GM12878 (cell line): ENCODE data around the gene CDC42EP3. TPM values are rescaled to one million over a fixed set of nuclear protein-coding genes. Genes with fewer than 3 reads are reported as not detected.

ENCODE experiments used
- ATAC-seq: fragments of 200-7000 bp; cut with Tn5 transposase; 3 replicates; pipeline ENCODE4 v1.9.1; 2020; ENCODE audit warnings: mild to moderate bottlenecking, moderate library complexity
- BruUV-seq: library from RNA; stranded (reverse); fragments of 400-500 nt; replicated peaks from 2 replicates; lab custom pipeline; 2021; lab: Mats Ljungman, UMichigan
- CTCF ChIA-PET: fragments of 300-600 bp; sonication (Branson Sonifier 250); formaldehyde crosslinking; extraction: SDS; loops from one replicate; lab custom pipeline; 2021; ENCODE audit warnings: inconsistent platforms; lab: Yijun Ruan, JAX
- POLR2A ChIA-PET: fragments of 350-600 bp; formaldehyde crosslinking; extraction: SDS; loops from one replicate; lab custom pipeline; 2021; ENCODE audit warnings: inconsistent platforms; lab: Charles Lee
- RAD21 ChIA-PET: fragments of 300-600 bp; sonication (Branson Sonifier 250); formaldehyde crosslinking; loops from one replicate; lab custom pipeline; 2023; ENCODE audit warnings: antibody characterized with exemption; ENCODE audit not compliant: unreplicated experiment; lab: Charles Lee
- SMC1A ChIA-PET: fragments of 300-600 bp; sonication (Branson Sonifier 250); formaldehyde crosslinking; loops from one replicate; lab custom pipeline; 2023; ENCODE audit not compliant: unreplicated experiment, uncharacterized antibody; lab: Charles Lee
- DNase-seq: peaks from one replicate; pipeline ENCODE4 v3.0.0-alpha.2; 2011; ENCODE audit warnings: low read depth, low spot score
- FAIRE-seq: peaks from 3 replicates; lab custom pipeline; 2011; peaks lifted over from hg19 to GRCh38; lab: Jason Lieb, UNC
- H2AFZ ChIP-seq: 2 replicates; pipeline ENCODE4 v1.6.0; 2011; ENCODE audit warnings: low read depth, low read length, control low read depth; ENCODE audit not compliant: control insufficient read depth
- H3K27ac ChIP-seq: 2 replicates; pipeline ENCODE4 v1.5.1; 2011; ENCODE audit warnings: control low read depth; ENCODE audit not compliant: control insufficient read depth, insufficient read depth
- H3K27me3 ChIP-seq, 2 experiments: replicated peaks in 1 of 2; 2 replicates each; pipeline versions ENCODE4 v1.6.0 to v1.6.1; 2011; ENCODE audit warnings: low read length in 1 of 2; ENCODE audit not compliant: control insufficient read depth in 2 of 2, insufficient read depth in 2 of 2
- H3K36me3 ChIP-seq, 2 experiments: 2 replicates each; pipeline ENCODE4 v1.5.1; 2011; ENCODE audit warnings: low read length in 1 of 2; ENCODE audit not compliant: control insufficient read depth in 2 of 2, insufficient read depth in 2 of 2
- H3K4me1 ChIP-seq: 2 replicates; pipeline ENCODE4 v1.6.1; 2011; ENCODE audit warnings: mild to moderate bottlenecking, low read length, moderate library complexity, mixed read lengths; ENCODE audit not compliant: control insufficient read depth, insufficient read depth
- H3K4me2 ChIP-seq: 2 replicates; pipeline ENCODE4 v1.6.0; 2011; ENCODE audit warnings: control low read depth; ENCODE audit not compliant: control insufficient read depth, insufficient read depth
- H3K4me3 ChIP-seq: fragments of 200-600 bp; sonication (generic); 2 replicates; pipeline ENCODE4 v1.5.1; 2016
- H3K79me2 ChIP-seq: 2 replicates; pipeline ENCODE4 v1.6.0; 2011; ENCODE audit warnings: low read length; ENCODE audit not compliant: control insufficient read depth, insufficient read depth
- H3K9ac ChIP-seq: 2 replicates; pipeline ENCODE4 v1.8.0; 2011; ENCODE audit warnings: low read length, control low read depth, mixed read lengths; ENCODE audit not compliant: control insufficient read depth, insufficient read depth
- H3K9me3 ChIP-seq: replicated peaks from 3 replicates; pipeline ENCODE4 v1.5.1; 2011; ENCODE audit warnings: mild to moderate bottlenecking, low read length; ENCODE audit not compliant: control insufficient read depth, insufficient read depth
- H4K20me1 ChIP-seq: 2 replicates; pipeline ENCODE4 v1.6.0; 2011; ENCODE audit not compliant: control insufficient read depth, insufficient read depth
- CTCF ChIP-seq, 3 experiments: IDR thresholded peaks in 2 of 3; conservative IDR thresholded peaks in 1 of 3; 2 replicates each; pipeline ENCODE4 v1.5.1; 2011; ENCODE audit warnings: low read depth in 3 of 3, low read length in 3 of 3, mild to moderate bottlenecking in 3 of 3, control low read depth in 2 of 3, moderate library complexity in 2 of 3, inconsistent platforms in 1 of 3, mixed read lengths in 1 of 3; ENCODE audit not compliant: control insufficient read depth in 2 of 3, insufficient read depth in 1 of 3; ENCODE audit errors: extremely low read depth in 1 of 3
- DPF2 ChIP-seq: fragments of 450-650 bp; IDR thresholded peaks from 2 replicates; pipeline ENCODE4 v1.6.1; 2017; ENCODE audit warnings: mild to moderate bottlenecking
- EGR1 ChIP-seq, 2 experiments: IDR thresholded peaks; 1 replicate in 1 of 2; 2 replicates in 1 of 2; pipeline ENCODE4 v1.6.1; 2011 to 2012; ENCODE audit warnings: low read depth in 2 of 2, low read length in 2 of 2, borderline replicate concordance in 1 of 2, mild to moderate bottlenecking in 1 of 2, moderate library complexity in 1 of 2
- MAX ChIP-seq: IDR thresholded peaks from 2 replicates; pipeline ENCODE4 v1.6.1; 2012; ENCODE audit warnings: low read depth, low read length, improper control_type of control experiment
- MEF2A ChIP-seq: IDR thresholded peaks from 2 replicates; pipeline ENCODE4 v1.6.1; 2011; ENCODE audit warnings: low read depth, mild to moderate bottlenecking, low read length, moderate library complexity; ENCODE audit not compliant: insufficient read depth
- MYB ChIP-seq: fragments of 150-350 bp; IDR thresholded peaks from 2 replicates; pipeline ENCODE4 v1.6.1; 2014; ENCODE audit warnings: mild to moderate bottlenecking, low read depth, low read length, borderline replicate concordance
- POLR2AphosphoS5 ChIP-seq: IDR thresholded peaks from 2 replicates; pipeline ENCODE4 v1.6.1; 2011; ENCODE audit warnings: mild to moderate bottlenecking, low read length, inconsistent platforms
- POU2F2 ChIP-seq: IDR thresholded peaks from 3 replicates; pipeline ENCODE4 v1.6.1; 2011; ENCODE audit warnings: low read depth, mild to moderate bottlenecking, low read length, borderline replicate concordance
- PRDM15 ChIP-seq: fragments of 450-650 bp; formaldehyde crosslinking; IDR thresholded peaks from 2 replicates; pipeline ENCODE4 v1.4.0; 2020; ENCODE audit warnings: mild to moderate bottlenecking, moderate library complexity
- RB1 ChIP-seq: fragments of 450-650 bp; formaldehyde crosslinking; IDR thresholded peaks from 2 replicates; pipeline ENCODE4 v1.6.1; 2017; ENCODE audit warnings: mild to moderate bottlenecking, borderline replicate concordance
- REST ChIP-seq: IDR thresholded peaks from 2 replicates; pipeline ENCODE4 v1.6.1; 2012; ENCODE audit warnings: mild to moderate bottlenecking, low read depth, low read length
- SREBF2 ChIP-seq: IDR thresholded peaks from 2 replicates; pipeline ENCODE4 v1.6.1; 2012; ENCODE audit warnings: mild to moderate bottlenecking, low read length
- SUZ12 ChIP-seq: fragments of 200-600 bp; sonication (generic); IDR thresholded peaks from one replicate; pipeline ENCODE4 v1.6.1; 2018; ENCODE audit warnings: antibody characterized with exemption, mild to moderate bottlenecking; ENCODE audit not compliant: unreplicated experiment
- TAF1 ChIP-seq: IDR thresholded peaks from 2 replicates; pipeline ENCODE4 v1.6.1; 2011; ENCODE audit warnings: mild to moderate bottlenecking, low read depth, low read length, borderline replicate concordance
- in situ Hi-C: fragments of 300-500 bp; cut with MboI; formaldehyde crosslinking; loops from 9 replicates; pipeline ENCODE4 v1.14.3; 2018; ENCODE audit warnings: mixed read lengths
- intact Hi-C: fragments of 100-400 bp; cut with micrococcal nuclease; formaldehyde crosslinking; loops from one replicate; pipeline ENCODE4 v1.14.2; 2022; ENCODE audit not compliant: unreplicated experiment
- polyA plus RNA-seq, 11 experiments: library from polyadenylated mRNA; depleted of rRNA in 4 of 11; unstranded in 6 of 11; stranded (reverse) in 5 of 11; fragments of >200 nt; fragmentation: Nextera tagmentation in 4 of 11; fragmentation: Illumina TruSeq in 1 of 11; extraction: Ambion mirVana in 4 of 11; extraction: Trizol in 1 of 11; gene quantifications; 1 replicate in 1 of 11; 2 replicates in 10 of 11; pipeline versions ENCODE4 v1.2.1 to v1.2.3, GENCODE V29; 2011 to 2016; ENCODE audit warnings: inconsistent platforms in 2 of 11, missing spikeins in 2 of 11, low read depth in 1 of 11
- total RNA-seq, 4 experiments: library from RNA; depleted of rRNA in 3 of 4; stranded (reverse); fragments of >200 nt in 3 of 4; fragmentation: Illumina TruSeq in 1 of 4; extraction: Trizol in 1 of 4; gene quantifications; 2 replicates each; pipeline versions ENCODE4 v1.2.1 to v1.2.3, GENCODE V29; 2013 to 2021

The CDC42EP3 gene
- total and polyA plus RNA-seq, 10 of the 15 experiments (the other 5 are each of a cell fraction or from before 2014, with no cell fraction given), result 11.8 to 86.9 (median 52.9) TPM

- Histone ChIP-seq H3K27me3 (no peaks in the 10 kb centered on the region), H3K79me2 (peaks cover 64% of the 10 kb centered on the region), H3K27ac (peak overlapping the region; percentile 97), H2AFZ (no peak overlapping the region; the same call in 1 of the 2 replicates), H4K20me1 (no peaks in the 10 kb centered on the region), H3K9me3 (no peaks in the 10 kb centered on the region; the same call in 2 of the 3 replicates), H3K4me3 (no peak overlapping the region; the same call in 1 of the 2 replicates), H3K4me1 (peaks cover 62% of the 10 kb centered on the region), H3K9ac (peak overlapping the region; percentile 76), H3K36me3 (0 out of 4 replicates have a peak, but pooled peaks cover 0 to 4% of the 10 kb centered on the region in 2 experiments), H3K4me2 (peak overlapping the region; percentile 66)
- ATAC-seq (no peak), DNase-seq (no peak), FAIRE-seq (no peak)
- intact Hi-C loops, result loop anchor here (2.0 kb wide), 2 partner anchors 30 to 210 kb away; no protein-coding TSS in a partner anchor
- BruUV-seq, result no TSS peak
- in situ Hi-C loops, result no loop called here
- SMC1A ChIA-PET, result interaction anchor here (0.7 to 10.2 kb wide), 27 partner anchors 9 to 252 kb away, joined by 3 to 178 read pairs (median 14); partner anchors contain the start of gene CDC42EP3
- RAD21 ChIA-PET, result interaction anchor here (0.9 to 9.9 kb wide), 20 partner anchors 9 to 252 kb away, joined by 3 to 176 read pairs (median 6); partner anchors contain the start of gene CDC42EP3
- CTCF ChIA-PET, result interaction anchor here (0.8 to 3.7 kb wide), 18 partner anchors 9 to 252 kb away, joined by 3 to 25 read pairs (median 6); no protein-coding TSS in a partner anchor
- POLR2A ChIA-PET, result interaction anchor here (0.6 to 10.2 kb wide), 12 partner anchors 9 to 227 kb away, joined by 3 to 166 read pairs (median 18); partner anchors contain the start of gene CDC42EP3
- no peak for TF ChIP-seq REST
- TF ChIP-seq SUZ12, result no peak
- TF ChIP-seq POU2F2, result no peak
- TF ChIP-seq TAF1, result no peak
- TF ChIP-seq EGR1 (IDR thresholded peaks at IDR 0.05; ENCODE audit: borderline replicate concordance in 1 of 2, low read depth in 2 of 2, low read length in 2 of 2), result no peak
- TF ChIP-seq POLR2AphosphoS5, result peak; percentile 68; the same call in 1 of the 2 replicates
- no peak for TF ChIP-seq MEF2A
- no peak for TF ChIP-seq SREBF2
- no peak for TF ChIP-seq RB1
- no peak for TF ChIP-seq MYB
- TF ChIP-seq MAX, result no peak
- no peak for TF ChIP-seq CTCF (IDR thresholded peaks at IDR 0.05 in 2 of 3, conservative IDR thresholded peaks at IDR 0.05 in 1 of 3; ENCODE audit: control insufficient read depth in 2 of 3, extremely low read depth in 1 of 3, insufficient read depth in 1 of 3, low read depth in 3 of 3, low read length in 3 of 3)
- TF ChIP-seq DPF2, result no peak
- TF ChIP-seq PRDM15 (CRISPR knock-in tag), result no peak
These were observed 46.3 kb downstream of the CDC42EP3 start for GRCh38 chr2:37625156-37625555.
